Measurements from ENCODE around the gene CEBPZOS.

The CEBPZOS gene

DNA sequence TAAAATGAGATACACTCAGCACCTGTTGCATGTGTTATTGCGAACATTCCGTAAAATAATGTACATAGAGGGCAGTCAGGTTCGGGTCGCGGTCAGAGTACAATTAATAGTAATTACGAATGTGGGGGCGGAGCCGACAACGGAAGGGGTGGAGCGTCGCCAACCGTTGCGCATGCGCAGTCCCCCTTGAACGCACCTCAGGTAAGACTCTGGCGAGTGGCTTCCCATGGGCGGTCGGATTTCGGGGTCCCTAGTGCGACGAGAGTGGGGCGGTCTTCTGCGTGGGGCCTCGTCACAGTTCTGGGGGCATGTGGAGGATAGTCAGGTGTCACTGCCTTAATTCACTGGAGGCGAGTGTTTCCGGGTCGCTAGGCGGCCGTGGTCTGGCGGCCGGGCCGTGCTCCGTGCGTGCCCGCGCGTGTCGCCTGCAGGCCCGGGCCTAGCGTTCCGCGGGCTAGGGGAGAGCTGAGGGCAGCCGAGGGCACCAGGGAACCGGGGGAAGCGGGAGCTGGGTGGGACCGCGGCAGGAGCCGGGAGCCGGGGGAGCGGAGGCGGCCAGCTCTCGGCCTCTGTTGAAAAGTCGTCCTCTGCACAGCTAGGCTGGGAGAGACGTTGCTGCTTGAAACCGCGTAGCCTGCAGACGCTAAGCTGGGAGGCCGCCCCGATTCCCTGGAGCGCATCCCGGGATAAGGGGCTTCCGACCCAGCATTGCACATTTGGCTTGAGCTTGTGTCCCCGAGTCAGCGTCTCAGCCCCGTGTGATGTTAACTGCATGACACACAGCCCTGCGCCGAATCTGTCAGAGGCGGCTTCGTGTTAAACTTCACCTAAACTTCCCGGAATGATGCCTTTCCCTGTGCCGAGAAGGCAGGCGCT is at the start of gene CEBPZOS:
TSS of gene CEBPZOS (plus strand) at position 177 of the 876 bp plus-strand sequence. CDS start 3,209 bp downstream, outside the sequence.
- H3K4me3 ChIP-seq (replicated peaks in 1 of 2; ENCODE audit: low read depth in 2 of 2, low read length in 2 of 2) = peak within 1 kb of the TSS; percentile 64 to 90
- peak; percentile 81 to 84 for DNase-seq (ENCODE audit: low read depth in 2 of 2)
- TF ChIP-seq, protein P1, sequence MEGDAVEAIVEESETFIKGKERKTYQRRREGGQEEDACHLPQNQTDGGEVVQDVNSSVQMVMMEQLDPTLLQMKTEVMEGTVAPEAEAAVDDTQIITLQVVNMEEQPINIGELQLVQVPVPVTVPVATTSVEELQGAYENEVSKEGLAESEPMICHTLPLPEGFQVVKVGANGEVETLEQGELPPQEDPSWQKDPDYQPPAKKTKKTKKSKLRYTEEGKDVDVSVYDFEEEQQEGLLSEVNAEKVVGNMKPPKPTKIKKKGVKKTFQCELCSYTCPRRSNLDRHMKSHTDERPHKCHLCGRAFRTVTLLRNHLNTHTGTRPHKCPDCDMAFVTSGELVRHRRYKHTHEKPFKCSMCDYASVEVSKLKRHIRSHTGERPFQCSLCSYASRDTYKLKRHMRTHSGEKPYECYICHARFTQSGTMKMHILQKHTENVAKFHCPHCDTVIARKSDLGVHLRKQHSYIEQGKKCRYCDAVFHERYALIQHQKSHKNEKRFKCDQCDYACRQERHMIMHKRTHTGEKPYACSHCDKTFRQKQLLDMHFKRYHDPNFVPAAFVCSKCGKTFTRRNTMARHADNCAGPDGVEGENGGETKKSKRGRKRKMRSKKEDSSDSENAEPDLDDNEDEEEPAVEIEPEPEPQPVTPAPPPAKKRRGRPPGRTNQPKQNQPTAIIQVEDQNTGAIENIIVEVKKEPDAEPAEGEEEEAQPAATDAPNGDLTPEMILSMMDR (IDR thresholded peaks at IDR 0.05; ENCODE audit: low read depth, low read length) = no peak

- H3K4me3 ChIP-seq (replicated peaks in 1 of 2; ENCODE audit: low read depth in 2 of 2, low read length in 2 of 2) = no peak overlapping the region
- TF ChIP-seq, protein P1 (IDR thresholded peaks at IDR 0.05; ENCODE audit: low read depth, low read length) = no peak
- no peak for DNase-seq (ENCODE audit: low read depth in 2 of 2)
Observed at GRCh38 chr2:37148325-37148724, 48.0 kb upstream of the CEBPZOS start.

- TF ChIP-seq, protein P1 (IDR thresholded peaks at IDR 0.05; ENCODE audit: low read depth, low read length) = no peak
- DNase-seq (ENCODE audit: low read depth in 2 of 2) = no peak
Observed at GRCh38 chr2:37149626-37150322, 46.5 kb upstream of the CEBPZOS start.

GRCh38 chr2:37153224-37153623 is 43.1 kb upstream of the CEBPZOS start:
- H3K4me3 ChIP-seq (replicated peaks in 1 of 2; ENCODE audit: low read depth in 2 of 2, low read length in 2 of 2) = no peak overlapping the region
- no peak for DNase-seq (ENCODE audit: low read depth in 2 of 2)
- TF ChIP-seq, protein P1 (IDR thresholded peaks at IDR 0.05; ENCODE audit: low read depth, low read length) = no peak

More at GRCh38 chr2:37149626-37150322, 46.5 kb upstream of the CEBPZOS start:
- H3K4me3 ChIP-seq (replicated peaks in 1 of 2; ENCODE audit: low read depth in 2 of 2, low read length in 2 of 2) = no peak overlapping the region

DNA sequence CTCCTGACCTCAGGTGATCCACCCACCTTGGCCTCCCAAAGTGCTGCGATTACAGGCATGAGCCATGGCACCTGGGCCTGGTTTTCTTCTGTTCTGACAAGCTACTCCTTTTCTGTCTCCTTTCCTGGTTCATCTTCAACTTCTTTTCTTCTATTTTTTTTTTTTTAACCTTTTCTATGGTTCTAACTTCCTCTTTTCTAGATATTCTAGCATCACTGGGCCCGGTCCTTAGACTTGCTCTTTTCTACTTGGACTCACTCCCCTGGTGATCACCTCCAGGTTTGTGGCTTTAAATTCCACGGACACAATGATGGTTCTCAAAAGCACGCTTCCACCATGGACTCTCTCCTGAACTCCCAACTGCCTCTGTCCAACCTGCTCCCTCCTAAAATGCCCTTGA is 41.5 kb upstream of the CEBPZOS start:
- no peak overlapping the region for H3K4me3 ChIP-seq (replicated peaks in 1 of 2; ENCODE audit: low read depth in 2 of 2, low read length in 2 of 2)
- TF ChIP-seq, protein P1 (IDR thresholded peaks at IDR 0.05; ENCODE audit: low read depth, low read length) = no peak
- DNase-seq (ENCODE audit: low read depth in 2 of 2) = no peak

DNA sequence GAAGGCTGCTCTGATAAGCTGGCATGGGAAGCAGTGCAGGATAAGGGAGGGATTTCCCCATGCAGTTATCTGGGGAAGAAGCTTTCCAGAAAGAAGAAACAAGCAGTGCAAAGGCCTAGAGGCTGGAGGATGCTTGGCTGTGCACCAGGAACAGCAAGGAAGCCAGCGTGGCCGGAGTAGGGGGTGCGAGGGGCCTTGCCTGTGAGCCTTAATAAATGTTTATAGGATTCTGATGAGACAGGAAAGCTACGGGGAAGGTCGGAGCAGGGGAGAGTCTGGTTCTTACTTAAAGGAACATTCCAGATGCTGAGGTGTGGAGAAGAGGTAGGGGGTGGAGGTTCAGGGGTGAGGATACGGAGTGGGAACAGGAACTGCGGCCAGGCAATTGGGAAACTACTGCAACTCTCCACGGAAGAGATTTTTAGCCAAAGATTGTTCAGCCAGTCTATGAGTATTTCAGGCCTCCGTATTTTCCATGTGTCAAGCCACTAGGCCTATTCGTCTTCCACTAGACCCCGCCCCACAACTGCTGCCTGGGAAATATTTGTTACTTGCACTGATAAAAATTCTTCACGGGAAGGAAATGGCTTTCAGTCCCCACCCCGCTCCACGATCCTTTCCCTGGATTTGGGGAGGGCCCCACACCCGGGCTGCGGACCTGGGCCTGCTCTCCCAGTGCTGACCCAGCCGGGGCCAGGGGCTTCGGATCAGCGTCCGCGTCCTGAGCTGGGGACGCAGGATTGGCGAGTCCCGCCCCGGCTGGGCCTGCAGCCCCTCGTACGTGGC is 40.0 kb upstream of the CEBPZOS start:
- TF ChIP-seq, protein P1 (IDR thresholded peaks at IDR 0.05; ENCODE audit: low read depth, low read length) = no peak
- peak overlapping the region; percentile 82 to 92 for H3K4me3 ChIP-seq (replicated peaks in 1 of 2; ENCODE audit: low read depth in 2 of 2, low read length in 2 of 2)
- DNase-seq (ENCODE audit: low read depth in 2 of 2) = peak; percentile 59 to 66

All from cardiac fibroblast (primary cell).